A673 (cell line): ENCODE measurements around the gene NUCKS1. TPM values are rescaled to one million over a fixed set of nuclear protein-coding genes. Genes with fewer than 3 reads are reported as not detected.

ENCODE experiments used
- BruUV-seq: library from RNA; stranded (reverse); fragments of 400-500 nt; replicated peaks from 2 replicates; lab custom pipeline; 2021; lab: Mats Ljungman, UMichigan
- CTCF ChIA-PET: fragments of 300-600 bp; sonication (Branson Sonifier 250); formaldehyde crosslinking; loops from one replicate; lab custom pipeline; 2022; ENCODE audit warnings: antibody characterized with exemption; lab: Charles Lee
- POLR2A ChIA-PET: fragments of 300-600 bp; sonication (Branson Sonifier 250); formaldehyde crosslinking; loops from one replicate; lab custom pipeline; 2022; ENCODE audit warnings: antibody characterized with exemption; ENCODE audit not compliant: low non-redundant PET; lab: Charles Lee
- DNase-seq: peaks from one replicate; pipeline ENCODE4 v3.0.0-alpha.2; 2015; ENCODE audit warnings: low spot score
- H3K27ac ChIP-seq: fragments of 200-600 bp; sonication (generic); 2 replicates; pipeline ENCODE4 v1.5.1; 2016; ENCODE audit warnings: mixed run types, low read depth, mild to moderate bottlenecking, mixed read lengths, antibody characterized with exemption, low read length; ENCODE audit not compliant: poor library complexity, severe bottlenecking
- H3K27me3 ChIP-seq: fragments of 200-600 bp; sonication (generic); replicated peaks from 2 replicates; pipeline ENCODE4 v1.6.1; 2017; ENCODE audit warnings: mixed run types, low read depth, mild to moderate bottlenecking, mixed read lengths, antibody characterized with exemption, low read length; ENCODE audit not compliant: insufficient read depth, poor library complexity
- H3K36me3 ChIP-seq: fragments of 200-600 bp; sonication (generic); 2 replicates; pipeline ENCODE4 v1.6.1; 2016; ENCODE audit warnings: mixed run types, mild to moderate bottlenecking, mixed read lengths, antibody characterized with exemption, low read length; ENCODE audit not compliant: insufficient read depth, poor library complexity, severe bottlenecking
- H3K4me1 ChIP-seq: fragments of 200-600 bp; sonication (generic); 2 replicates; pipeline ENCODE4 v1.6.1; 2017; ENCODE audit warnings: mixed run types, mild to moderate bottlenecking, mixed read lengths, antibody characterized with exemption, low read length; ENCODE audit not compliant: insufficient read depth, poor library complexity, severe bottlenecking
- H3K4me3 ChIP-seq: fragments of 200-600 bp; sonication (generic); 2 replicates; pipeline ENCODE4 v1.5.1; 2016; ENCODE audit warnings: low read depth, mixed run types, mild to moderate bottlenecking, mixed read lengths, low read length; ENCODE audit not compliant: poor library complexity, severe bottlenecking
- H3K9me3 ChIP-seq: fragments of 200-600 bp; sonication (generic); 2 replicates; pipeline ENCODE4 v1.6.1; 2016; ENCODE audit warnings: mixed run types, low read depth, mild to moderate bottlenecking, mixed read lengths, antibody characterized with exemption, low read length; ENCODE audit not compliant: poor library complexity, severe bottlenecking
- EZH2 ChIP-seq: fragments of 200-600 bp; sonication (generic); IDR thresholded peaks from 2 replicates; pipeline ENCODE4 v1.6.1; 2017; ENCODE audit warnings: borderline replicate concordance, low read depth, mild to moderate bottlenecking, mixed read lengths, antibody characterized with exemption, low read length; ENCODE audit not compliant: poor library complexity, severe bottlenecking
- intact Hi-C: fragments of 100-400 bp; cut with micrococcal nuclease; formaldehyde crosslinking; loops from one replicate; pipeline ENCODE4 v1.10.0; 2022; ENCODE audit not compliant: unreplicated experiment
- total RNA-seq: library from RNA; stranded (reverse); gene quantifications from 2 replicates; pipeline ENCODE4 v1.2.3, GENCODE V29; 2021
- TF ChIP-seq, protein P1 (sequence below): fragments of 300-800, 200-600 bp; sonication (generic); conservative IDR thresholded peaks from 2 replicates; pipeline ENCODE4 v1.5.1; 2017; ENCODE audit warnings: low read depth, mild to moderate bottlenecking, antibody characterized with exemption, low read length, moderate library complexity, mixed read lengths

Gene NUCKS1
- total RNA-seq, 1 experiment from 2014 or later, result 437 TPM

DNA sequence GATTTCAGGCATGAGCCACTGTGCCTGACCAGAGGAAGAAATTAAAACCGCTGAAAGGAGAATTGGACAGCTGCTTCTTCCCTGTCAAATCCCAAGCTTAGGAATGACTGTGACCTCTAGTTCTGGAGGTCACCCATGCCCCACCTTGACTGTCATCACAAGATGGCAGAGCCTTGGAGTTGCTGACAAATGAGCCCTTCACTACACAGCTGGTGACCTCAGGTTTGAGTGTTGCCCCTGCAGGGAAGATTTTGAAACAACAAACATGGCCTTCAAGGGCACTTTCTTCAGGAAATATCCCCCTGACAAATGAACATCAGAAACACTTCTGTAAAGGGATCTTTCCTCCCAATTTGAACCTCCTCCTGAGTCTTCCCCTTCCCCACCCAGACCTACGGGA is 62.7 kb downstream of the NUCKS1 start:
- intact Hi-C loops, result no loop called here
- no TSS peak for BruUV-seq
- ChIA-PET POLR2A (no interaction called here), CTCF (no interaction called here)
- H3K9me3 ChIP-seq, result no peaks in the 10 kb centered on the region
- no peaks in the 10 kb centered on the region for H3K36me3 ChIP-seq
- no peaks in the 10 kb centered on the region for H3K4me1 ChIP-seq
- no peaks in the 10 kb centered on the region for H3K27me3 ChIP-seq
- no peak for TF ChIP-seq EZH2
- TF ChIP-seq, protein P1, sequence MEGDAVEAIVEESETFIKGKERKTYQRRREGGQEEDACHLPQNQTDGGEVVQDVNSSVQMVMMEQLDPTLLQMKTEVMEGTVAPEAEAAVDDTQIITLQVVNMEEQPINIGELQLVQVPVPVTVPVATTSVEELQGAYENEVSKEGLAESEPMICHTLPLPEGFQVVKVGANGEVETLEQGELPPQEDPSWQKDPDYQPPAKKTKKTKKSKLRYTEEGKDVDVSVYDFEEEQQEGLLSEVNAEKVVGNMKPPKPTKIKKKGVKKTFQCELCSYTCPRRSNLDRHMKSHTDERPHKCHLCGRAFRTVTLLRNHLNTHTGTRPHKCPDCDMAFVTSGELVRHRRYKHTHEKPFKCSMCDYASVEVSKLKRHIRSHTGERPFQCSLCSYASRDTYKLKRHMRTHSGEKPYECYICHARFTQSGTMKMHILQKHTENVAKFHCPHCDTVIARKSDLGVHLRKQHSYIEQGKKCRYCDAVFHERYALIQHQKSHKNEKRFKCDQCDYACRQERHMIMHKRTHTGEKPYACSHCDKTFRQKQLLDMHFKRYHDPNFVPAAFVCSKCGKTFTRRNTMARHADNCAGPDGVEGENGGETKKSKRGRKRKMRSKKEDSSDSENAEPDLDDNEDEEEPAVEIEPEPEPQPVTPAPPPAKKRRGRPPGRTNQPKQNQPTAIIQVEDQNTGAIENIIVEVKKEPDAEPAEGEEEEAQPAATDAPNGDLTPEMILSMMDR, result no peak
- H3K4me3 ChIP-seq, result no peak overlapping the region
- H3K27ac ChIP-seq, result no peak overlapping the region
- no peak for DNase-seq

DNA sequence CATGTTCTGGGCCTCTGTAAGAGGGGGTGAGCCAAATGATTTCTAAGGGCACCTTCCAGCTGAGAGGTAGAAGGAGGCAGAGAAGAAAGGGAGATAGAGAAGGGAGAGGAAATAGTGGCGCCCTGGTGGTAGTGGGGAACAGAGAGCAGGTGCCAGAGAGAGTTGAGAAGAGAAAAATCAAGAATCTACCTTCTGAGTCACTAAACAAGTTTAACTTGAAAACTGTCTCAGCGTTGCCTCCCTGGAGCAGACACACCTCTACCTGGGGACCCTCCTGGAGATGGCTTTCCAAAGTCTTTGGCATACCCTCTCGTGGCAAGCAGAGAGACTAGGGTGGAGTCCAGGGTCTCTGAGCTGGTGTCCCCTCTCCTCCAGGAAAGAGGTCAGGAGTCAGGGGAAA is 68.6 kb downstream of the NUCKS1 start:
- TF ChIP-seq EZH2, result no peak
- TF ChIP-seq, protein P1, result no peak
- intact Hi-C loops, result no loop called here
- CTCF ChIA-PET, result no interaction called here

DNA sequence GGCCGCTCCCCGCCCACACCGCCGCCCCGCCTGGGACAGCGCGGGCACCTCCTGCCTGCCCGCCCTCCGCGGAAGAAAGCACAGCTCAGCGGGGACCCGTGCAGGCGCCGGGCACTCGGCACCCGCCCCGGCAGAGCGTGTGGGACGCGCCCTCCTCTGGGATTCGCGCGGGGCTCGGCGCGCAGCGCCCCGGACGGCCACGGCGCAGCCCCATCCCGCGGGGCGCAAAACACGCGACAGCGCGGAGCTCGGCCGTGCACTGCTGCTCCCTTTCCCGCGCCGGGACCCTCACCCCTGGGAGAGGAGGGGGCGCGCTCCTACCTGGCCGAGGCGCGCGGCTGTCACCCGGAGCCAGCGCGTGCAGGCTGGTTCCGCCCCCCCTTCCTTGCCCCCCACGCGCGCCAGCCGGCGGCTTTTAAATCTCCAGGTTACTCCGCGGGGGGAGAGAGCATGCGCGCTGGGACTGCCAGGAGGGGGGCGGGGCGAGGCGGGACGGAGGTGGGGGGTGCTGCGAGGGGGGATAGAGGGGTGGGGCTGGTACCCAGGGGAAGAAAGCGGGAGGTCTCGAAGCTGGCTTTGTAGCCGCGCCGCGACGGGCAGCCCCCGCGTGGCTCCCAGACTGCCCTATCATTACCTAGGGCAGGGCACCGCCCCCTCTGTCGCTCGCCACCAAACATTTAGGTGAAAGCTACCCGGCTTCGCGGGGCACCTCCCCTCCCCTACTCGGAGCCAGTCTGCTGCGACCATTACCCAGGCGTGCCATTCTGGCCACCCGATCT is 69.7 kb downstream of the NUCKS1 start, which contains the start of gene SLC45A3:
SLC45A3 (minus strand) TSS at position 437 of the 779 bp plus-strand sequence. CDS start 15,853 bp downstream, outside the sequence.
- POLR2A ChIA-PET, result interaction anchor here (0.6 kb wide), 1 partner anchor 13 kb away, joined by 3 read pairs; no protein-coding TSS in a partner anchor

More for the DNA sequence above, 68.6 kb downstream of the NUCKS1 start:
- H3K27me3 ChIP-seq, result no peaks in the 10 kb centered on the region
- peaks cover 15% of the 10 kb centered on the region for H3K4me1 ChIP-seq
- H3K36me3 ChIP-seq, result no peaks in the 10 kb centered on the region
- no peaks in the 10 kb centered on the region for H3K9me3 ChIP-seq
- no peak overlapping the region for H3K4me3 ChIP-seq
- no peak for DNase-seq
- BruUV-seq, result no TSS peak
- H3K27ac ChIP-seq, result no peak overlapping the region
- POLR2A ChIA-PET, result interaction anchor here (0.5 kb wide), 1 partner anchor 20 kb away, joined by 12 read pairs; no protein-coding TSS in a partner anchor

More for the DNA sequence above, 69.7 kb downstream of the NUCKS1 start, which contains the start of gene SLC45A3:
- CTCF ChIA-PET, result interaction anchor here (0.6 to 1.0 kb wide), 4 partner anchors 21 to 999 kb away, joined by 3 to 6 read pairs (median 4); no protein-coding TSS in a partner anchor
- Histone ChIP-seq H3K36me3 (no peaks in the 10 kb centered on the region), H3K27ac (no peak within 1 kb of the TSS), H3K9me3 (no peaks in the 10 kb centered on the region), H3K4me3 (peak within 1 kb of the TSS; percentile 61), H3K27me3 (no peaks in the 10 kb centered on the region), H3K4me1 (peaks cover 15% of the 10 kb centered on the region)
- peak; percentile 66 for DNase-seq
- intact Hi-C loops, result no loop called here
- TF ChIP-seq EZH2, result no peak
- TF ChIP-seq, protein P1, result no peak
- BruUV-seq, result no TSS peak
